Epidermal melanocyte (primary cell): Measurements from ENCODE around the gene SRGAP3.

ENCODE experiments used
- DNase-seq: peaks from one replicate; pipeline ENCODE4 v3.0.0; 2011; ENCODE audit warnings: low spot score; ENCODE audit not compliant: insufficient read length

The SRGAP3 gene

DNA sequence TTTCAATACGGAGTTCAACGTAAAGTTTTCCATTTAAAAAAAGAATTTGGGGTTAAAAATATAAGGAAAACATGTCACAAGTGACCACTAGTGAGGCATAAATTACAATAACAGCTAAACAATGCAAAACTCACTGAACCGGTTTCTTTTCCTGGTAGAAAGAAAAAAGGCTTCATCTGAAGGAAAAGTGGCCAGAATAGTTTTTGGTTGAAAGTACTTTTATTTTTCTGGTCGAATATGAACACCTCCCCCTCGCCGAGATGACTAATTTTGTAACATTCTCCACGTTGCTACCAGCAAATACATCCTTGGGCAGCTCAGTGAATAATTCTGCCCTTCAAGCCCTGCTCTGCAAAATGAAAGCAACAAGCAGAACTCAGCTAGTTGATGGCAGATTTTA is 3.9 kb upstream of the SRGAP3 start:
- no peak for DNase-seq

DNA sequence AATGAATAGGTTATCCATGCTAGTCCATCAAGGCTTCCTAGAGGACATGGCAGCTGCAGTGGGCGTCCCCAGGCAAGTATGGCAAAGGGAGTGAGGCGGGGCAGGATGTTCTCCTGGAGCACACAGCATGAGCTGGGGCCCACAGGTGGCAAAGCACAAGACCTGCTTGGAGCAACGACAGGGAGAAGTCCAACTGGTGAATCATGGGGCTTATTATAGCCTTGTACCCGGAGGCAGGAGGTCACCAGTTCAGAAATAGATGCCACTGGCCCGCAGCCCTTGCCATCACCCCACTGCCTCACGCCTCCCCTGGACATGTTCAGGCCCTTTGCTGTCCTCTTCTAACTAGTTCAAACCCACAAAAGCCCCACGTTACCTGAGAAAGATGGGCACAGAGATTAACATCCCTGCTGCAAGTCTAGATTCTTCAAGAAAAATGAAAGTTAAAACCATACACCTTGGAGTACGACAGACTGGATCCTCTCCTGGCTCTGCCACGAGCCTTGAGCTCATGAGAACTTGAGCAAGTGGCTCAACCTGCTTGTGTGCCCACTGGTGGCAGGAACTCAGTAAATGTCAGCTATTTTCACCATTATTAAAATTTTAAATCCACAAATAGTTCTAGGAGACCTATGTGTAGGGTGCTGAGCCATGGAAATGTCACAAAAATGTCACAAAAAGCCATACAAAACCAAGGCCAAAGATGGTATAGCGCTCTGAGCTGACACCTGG is 1.8 kb upstream of the SRGAP3 start:
- DNase-seq, result no peak

- no peak for DNase-seq
Measured at GRCh38 chr3:9250236-9250635, 790 bp upstream of the SRGAP3 start.

DNA sequence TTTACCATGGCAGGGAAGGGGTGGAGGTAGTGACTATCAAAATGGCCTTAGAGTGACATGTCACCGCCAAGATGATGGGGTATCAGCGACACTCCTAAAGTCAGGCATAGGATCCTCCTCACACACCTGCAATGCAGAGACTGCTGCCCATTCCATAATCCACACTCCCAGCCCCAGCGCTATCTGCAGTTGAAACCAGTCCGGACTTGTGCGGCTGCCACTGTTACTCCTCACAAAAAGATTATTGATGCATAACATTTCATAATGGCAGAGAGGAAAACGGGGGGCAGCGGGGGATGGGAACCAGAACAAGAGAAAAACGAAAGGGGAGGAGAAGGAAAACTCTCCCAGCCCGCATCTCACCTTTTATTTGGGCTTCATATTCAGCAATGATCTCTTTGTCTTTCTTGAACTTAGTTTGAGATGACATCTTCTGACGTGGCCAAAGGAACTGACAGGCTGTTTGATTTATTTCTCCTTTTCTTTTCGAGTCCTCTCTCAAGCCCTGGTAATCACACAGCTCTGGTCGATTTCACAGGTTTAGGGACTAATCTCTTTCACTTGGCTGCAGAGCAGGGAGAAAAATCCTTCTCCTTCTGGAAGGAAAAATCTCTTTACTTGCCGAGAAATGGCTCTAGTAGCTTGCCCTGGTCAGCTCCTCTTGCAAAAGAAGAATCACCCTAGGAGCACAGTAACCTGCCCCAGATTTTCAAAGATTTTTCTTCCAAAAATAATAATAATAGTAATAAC is 749 bp downstream of the SRGAP3 start:
- no peak for DNase-seq

DNA sequence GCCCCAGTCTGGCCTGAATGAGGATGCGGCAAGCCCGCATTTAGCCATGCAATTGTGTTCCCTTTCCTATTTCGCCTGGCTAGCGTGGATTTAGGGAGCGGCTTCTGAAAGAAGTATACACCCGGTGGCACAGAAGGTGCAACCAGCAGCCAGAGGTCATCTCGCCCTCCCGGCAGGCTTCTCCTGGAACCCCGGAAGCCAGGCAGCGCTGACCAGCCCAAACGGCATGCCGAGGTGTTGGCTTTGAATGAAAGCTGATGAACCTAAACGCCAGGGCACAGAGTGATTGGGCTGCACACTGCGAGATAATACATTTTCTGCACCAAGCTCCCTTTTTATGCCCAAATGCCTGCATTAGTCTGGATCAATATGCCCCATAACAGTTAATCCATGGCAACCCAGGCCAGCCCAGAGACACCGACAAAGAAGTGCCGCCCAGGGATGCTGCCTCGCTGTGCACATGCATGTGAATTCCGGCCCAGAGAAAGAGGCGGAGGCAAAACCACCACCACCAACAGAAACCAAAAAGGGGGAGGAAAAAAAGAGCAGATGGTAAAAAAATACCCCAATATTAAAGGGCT is 1.4 kb downstream of the SRGAP3 start:
- no peak for DNase-seq

- no peak for DNase-seq
Measured at GRCh38 chr3:9247361-9247940, 2.0 kb downstream of the SRGAP3 start.

DNA sequence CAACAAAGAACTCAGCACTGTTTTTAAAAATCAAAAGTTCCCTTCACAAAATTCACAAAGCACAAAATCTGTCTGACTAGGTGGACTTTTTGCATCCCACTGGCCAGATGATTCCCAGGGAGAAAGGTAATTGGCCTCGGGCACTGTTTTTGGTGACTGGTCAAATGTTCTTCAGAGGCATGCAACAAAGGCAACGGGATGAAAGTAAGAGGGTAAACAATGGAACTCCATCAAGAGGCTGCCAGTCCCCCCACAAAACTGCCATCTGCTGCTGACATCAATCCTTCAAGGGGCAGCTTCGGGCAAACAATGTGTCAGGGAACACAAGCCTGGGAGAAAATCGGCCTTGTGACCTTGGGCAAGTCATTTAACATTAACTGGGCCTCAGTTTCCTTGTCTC is 3.3 kb downstream of the SRGAP3 start:
- DNase-seq, result no peak

DNA sequence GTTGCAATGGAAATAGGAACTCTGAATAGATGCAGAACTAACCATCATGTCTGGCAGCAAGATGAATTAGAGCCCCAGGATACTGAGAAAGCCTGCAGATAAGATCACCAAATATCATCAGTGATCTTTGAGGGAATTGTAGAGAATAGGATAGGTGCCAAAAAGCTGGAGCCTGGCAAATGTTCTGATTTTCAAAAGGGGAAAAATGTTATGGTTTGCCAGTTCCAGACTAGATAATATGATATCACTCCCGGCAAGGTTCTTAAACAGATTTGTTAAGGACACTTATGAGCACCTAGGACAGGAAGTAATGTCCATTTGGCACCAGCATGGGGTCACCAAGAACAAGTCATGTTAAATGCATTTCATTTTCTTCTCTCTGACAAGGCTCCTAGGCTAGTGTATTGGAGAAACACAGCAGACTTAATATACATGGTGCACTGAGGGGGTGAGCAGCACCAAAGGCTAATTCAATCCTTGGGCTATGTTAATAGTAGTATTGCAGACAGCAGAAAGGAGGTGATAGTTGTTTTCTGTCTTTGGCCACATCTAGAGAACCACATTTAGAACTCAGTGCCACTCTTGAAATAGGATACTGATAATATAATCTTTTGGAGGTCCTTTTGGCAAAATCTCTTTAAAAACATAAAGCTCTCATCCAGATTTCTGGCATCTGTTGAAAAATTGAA is 4.8 kb downstream of the SRGAP3 start:
- DNase-seq, result no peak

DNA sequence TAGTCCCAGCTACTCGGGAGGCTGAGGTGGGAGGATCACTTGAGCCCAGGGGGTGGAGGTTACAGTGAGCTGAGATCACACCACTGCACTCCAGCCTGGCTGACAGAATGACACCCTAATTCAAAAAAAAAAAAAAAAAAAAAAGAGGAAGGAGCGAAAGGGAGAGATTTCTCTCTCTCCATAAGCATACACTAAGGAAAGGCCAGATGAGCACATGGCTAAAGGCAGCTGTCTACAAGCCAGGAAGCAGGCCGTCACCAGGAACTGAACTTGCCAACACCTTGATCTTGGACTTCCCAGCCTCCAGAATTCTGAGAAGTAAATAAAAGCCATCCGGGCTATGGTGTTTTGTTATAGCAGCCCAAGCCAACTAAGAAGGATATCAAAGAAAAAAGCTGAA is 7.5 kb downstream of the SRGAP3 start:
- no peak for DNase-seq

GRCh38 chr3:9239680-9240079 is 9.8 kb downstream of the SRGAP3 start:
- no peak for DNase-seq

DNA sequence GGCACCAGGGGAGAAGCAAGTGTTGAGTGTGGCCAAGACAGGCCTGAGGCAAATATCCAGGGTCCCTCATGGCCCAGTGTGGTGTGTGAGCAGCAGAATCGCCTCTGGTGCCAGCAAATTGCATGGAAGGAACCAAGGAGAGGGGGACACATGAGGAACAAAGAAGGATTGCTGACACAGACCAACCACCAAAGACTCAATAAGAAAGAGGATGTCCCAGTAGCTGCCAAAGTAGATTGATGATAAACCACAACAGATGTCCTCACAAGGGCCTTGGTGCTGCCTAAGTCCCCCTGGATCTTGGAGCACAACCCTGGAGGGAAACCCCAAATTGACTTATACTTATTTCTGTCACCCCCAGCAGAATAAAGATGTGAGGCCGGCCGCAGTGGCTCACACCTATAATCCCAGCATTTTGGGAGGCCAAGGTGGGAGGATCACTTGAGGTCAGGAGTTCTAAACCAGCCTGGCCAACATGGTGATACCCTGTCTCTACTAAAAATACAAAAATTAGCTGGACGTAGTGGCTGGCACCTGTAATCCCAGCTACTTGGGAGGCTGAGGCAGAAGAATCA is 10.6 kb downstream of the SRGAP3 start:
- DNase-seq, result no peak

DNA sequence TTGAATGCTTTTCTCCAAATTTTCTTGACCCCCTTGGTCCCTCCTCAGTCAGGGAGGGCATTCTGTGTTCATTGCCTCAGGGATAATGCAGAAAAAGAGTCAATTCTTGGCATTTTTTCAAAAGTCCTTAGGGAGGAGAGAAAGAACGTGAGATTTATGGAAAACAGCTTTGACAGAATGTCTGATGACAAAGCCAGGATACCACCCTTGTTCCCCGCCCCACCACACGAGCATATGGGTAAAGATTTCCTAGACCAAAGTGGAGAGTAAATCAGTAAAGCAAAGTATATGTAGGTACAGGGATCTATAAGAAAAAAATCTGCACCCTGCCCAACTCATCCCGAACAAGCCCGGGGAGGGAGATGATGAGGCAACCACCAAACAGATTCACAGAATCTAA is 11.2 kb downstream of the SRGAP3 start:
- DNase-seq, result no peak

GRCh38 chr3:9233814-9234600 is 15.4 kb downstream of the SRGAP3 start:
- DNase-seq, result no peak

GRCh38 chr3:9233101-9233500 is 16.3 kb downstream of the SRGAP3 start:
- DNase-seq, result no peak

- DNase-seq, result no peak
Measured at GRCh38 chr3:9231937-9232336, 17.5 kb downstream of the SRGAP3 start.

- no peak for DNase-seq
Measured at GRCh38 chr3:9231471-9231870, 18.0 kb downstream of the SRGAP3 start.

DNA sequence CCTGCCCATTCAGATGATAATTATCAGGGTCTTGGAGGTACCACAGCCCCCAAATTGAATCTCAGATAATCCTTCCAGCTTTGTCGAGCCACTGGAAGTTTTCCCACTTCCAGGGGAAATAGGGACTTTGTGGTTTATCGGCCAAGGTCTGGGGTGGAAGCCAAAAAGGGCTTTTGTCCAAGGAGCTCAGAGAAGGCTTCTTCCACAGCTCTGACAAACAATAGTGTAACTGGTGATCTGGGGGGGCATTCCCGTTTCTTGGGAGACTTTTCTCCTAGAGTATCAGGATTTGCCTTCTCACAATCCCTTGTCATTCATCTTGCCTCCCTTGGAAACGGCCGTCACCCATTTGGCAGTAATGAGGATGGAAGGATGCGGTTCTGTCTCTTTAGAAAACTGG is 18.4 kb downstream of the SRGAP3 start:
- no peak for DNase-seq

DNA sequence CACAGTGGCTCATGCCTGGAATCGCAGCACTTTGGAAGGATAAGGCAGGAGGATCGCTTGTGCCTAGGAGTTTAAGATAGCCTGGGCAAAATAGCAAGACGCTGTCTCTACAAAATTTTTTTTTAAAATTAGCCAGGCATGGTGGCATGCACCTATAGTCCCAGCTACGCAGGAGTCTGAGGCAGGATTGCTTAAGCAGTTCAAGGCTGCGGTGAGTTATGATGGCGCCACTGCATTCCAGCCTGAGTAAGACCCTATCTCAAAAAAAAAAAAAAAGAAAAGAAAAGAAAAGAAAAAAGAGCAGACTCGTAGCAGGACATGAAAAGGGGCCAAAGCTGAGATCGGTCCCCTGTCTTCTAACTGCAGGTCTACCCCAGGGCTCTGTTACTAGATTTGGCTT is 18.9 kb downstream of the SRGAP3 start:
- no peak for DNase-seq

DNA sequence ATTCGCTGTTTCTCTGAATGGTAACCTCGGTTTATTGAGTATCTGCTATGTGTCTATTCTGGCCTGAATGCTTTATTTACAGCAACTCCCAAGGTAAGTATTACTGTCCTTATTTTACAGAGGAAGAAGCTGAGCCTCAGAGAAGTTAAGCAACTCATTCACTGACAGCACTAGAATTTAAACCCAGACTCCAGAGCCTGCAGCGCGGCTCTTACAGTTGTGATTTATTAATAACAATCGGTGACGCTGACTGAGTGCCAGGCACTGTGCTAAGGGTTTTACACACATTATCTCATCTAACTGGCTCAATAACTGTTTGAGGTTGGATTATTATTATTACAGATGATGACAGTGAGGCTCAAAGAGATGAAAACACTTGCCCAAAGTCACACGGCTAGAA is 19.6 kb downstream of the SRGAP3 start:
- DNase-seq, result no peak

DNA sequence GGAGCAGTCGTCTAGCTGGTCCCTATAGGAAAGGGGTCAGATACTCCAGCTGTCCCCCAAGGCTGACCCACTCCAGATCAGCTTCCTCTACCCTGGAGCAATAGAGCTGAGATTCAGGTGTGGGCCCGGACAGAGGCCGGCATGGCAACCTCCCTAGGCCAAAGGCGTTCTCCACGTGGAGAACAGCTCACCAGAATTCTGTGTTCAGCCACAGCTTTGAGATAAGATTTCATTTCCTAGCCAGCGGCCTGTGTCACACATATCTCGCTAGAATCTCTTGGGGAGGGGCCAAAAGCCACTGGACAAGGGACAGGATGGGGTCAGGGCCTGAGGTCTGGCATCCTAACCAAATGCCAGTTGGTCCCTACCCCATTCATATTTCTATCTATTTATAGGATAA is 20.1 kb downstream of the SRGAP3 start:
- DNase-seq, result no peak

DNA sequence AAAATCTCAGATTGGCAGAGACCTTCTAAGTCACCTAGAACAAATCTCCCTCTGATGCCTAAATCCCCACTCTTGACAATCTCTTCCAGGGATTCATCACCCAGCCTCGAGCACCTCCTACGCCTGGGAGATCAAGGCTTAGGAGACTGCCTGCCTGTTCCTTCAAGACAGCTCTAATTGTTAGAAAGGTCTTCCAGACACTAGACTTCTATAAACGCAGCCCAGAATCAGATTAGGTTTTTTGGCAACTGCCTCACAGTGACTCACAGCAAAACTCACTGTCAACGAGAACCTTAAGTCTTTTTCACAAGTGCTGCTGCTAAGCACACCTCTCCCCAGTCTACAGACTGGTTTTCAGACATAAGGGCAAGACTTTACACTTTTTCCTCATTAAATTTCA is 23.1 kb downstream of the SRGAP3 start:
- no peak for DNase-seq
